Skeletal muscle satellite cell (primary cell): Measurements from ENCODE around the gene BRIX1. TPM values are rescaled to one million over a fixed set of nuclear protein-coding genes. Genes with fewer than 3 reads are reported as not detected.
A peak's percentile ranks its signal among the peaks of the same experiment; 100 is the strongest.

Experiments
- H3K27me3 ChIP-seq: 2 replicates; pipeline ENCODE4 v1.7.0; 2013; ENCODE audit warnings: low read length; ENCODE audit not compliant: control insufficient read depth, insufficient read depth
- H3K36me3 ChIP-seq: 2 replicates; pipeline ENCODE4 v1.7.0; 2013; ENCODE audit warnings: mild to moderate bottlenecking, control low read depth, low read length; ENCODE audit not compliant: insufficient read depth
- H3K4me1 ChIP-seq: 2 replicates; pipeline ENCODE4 v1.7.0; 2013; ENCODE audit warnings: low read length; ENCODE audit not compliant: control insufficient read depth, insufficient read depth
- H3K4me2 ChIP-seq: 2 replicates; pipeline ENCODE4 v1.7.0; 2013; ENCODE audit warnings: mild to moderate bottlenecking, low read length
- H3K4me3 ChIP-seq: 2 replicates; pipeline ENCODE4 v1.7.0; 2013; ENCODE audit warnings: low read length
- H3K9ac ChIP-seq: 2 replicates; pipeline ENCODE4 v1.7.0; 2013; ENCODE audit warnings: mild to moderate bottlenecking, low read depth, low read length, moderate library complexity
- H3K9me3 ChIP-seq: replicated peaks from 2 replicates; pipeline ENCODE4 v1.7.0; 2013; ENCODE audit warnings: mild to moderate bottlenecking, control low read depth, low read length
- total RNA-seq: library from RNA; depleted of rRNA; stranded (reverse); fragments of >200 nt; gene quantifications from 2 replicates; pipeline ENCODE4 v1.2.3, GENCODE V29; 2012; rRNA removed

BRIX1 gene
- total RNA-seq = 42.4 and 52.5 TPM in 2 replicates

- peaks cover 28% of the 10 kb centered on the region for H3K4me1 ChIP-seq
- no peaks in the 10 kb centered on the region for H3K27me3 ChIP-seq
- no peaks in the 10 kb centered on the region for H3K9me3 ChIP-seq
- H3K4me2 ChIP-seq = peak within 1 kb of the TSS; percentile 92
- peaks cover 22% of the 10 kb centered on the region for H3K36me3 ChIP-seq
- H3K4me3 ChIP-seq = peak within 1 kb of the TSS; percentile 97
- peak within 1 kb of the TSS; percentile 93 for H3K9ac ChIP-seq
These were observed at the start of gene BRIX1, which contains the start of gene RAD1 for GRCh38 chr5:34915139-34915855. Gene BRIX1, plus strand, starts transcription at chr5:34915711. Its CDS starts 28 bp downstream, at chr5:34915739. Gene RAD1, minus strand, starts transcription at chr5:34915504. Its CDS starts 612 bp downstream, at chr5:34914892.

- H3K4me1 ChIP-seq = no peaks in the 10 kb centered on the region
- H3K27me3 ChIP-seq = no peaks in the 10 kb centered on the region
- H3K36me3 ChIP-seq = no peaks in the 10 kb centered on the region
- no peak overlapping the region for H3K4me3 ChIP-seq
- no peaks in the 10 kb centered on the region for H3K9me3 ChIP-seq
- no peak overlapping the region for H3K9ac ChIP-seq
- H3K4me2 ChIP-seq = no peak overlapping the region
These were observed 48.5 kb upstream of the BRIX1 start for GRCh38 chr5:34866989-34867471.

GRCh38 chr5:34867660-34868059 is 47.9 kb upstream of the BRIX1 start:
- no peak overlapping the region for H3K9ac ChIP-seq
- H3K4me3 ChIP-seq = no peak overlapping the region

GRCh38 chr5:34868791-34869190 is 46.7 kb upstream of the BRIX1 start:
- Histone ChIP-seq H3K4me2 (no peak overlapping the region), H3K9me3 (no peaks in the 10 kb centered on the region), H3K9ac (no peak overlapping the region), H3K36me3 (no peaks in the 10 kb centered on the region), H3K4me3 (no peak overlapping the region), H3K27me3 (no peaks in the 10 kb centered on the region), H3K4me1 (no peaks in the 10 kb centered on the region)

More at GRCh38 chr5:34867660-34868059, 47.9 kb upstream of the BRIX1 start:
- no peaks in the 10 kb centered on the region for H3K27me3 ChIP-seq
- no peaks in the 10 kb centered on the region for H3K4me1 ChIP-seq
- no peaks in the 10 kb centered on the region for H3K36me3 ChIP-seq
- H3K4me2 ChIP-seq = no peak overlapping the region
- no peaks in the 10 kb centered on the region for H3K9me3 ChIP-seq

- H3K27me3 ChIP-seq = no peaks in the 10 kb centered on the region
- no peaks in the 10 kb centered on the region for H3K4me1 ChIP-seq
- no peak overlapping the region for H3K4me2 ChIP-seq
- no peaks in the 10 kb centered on the region for H3K36me3 ChIP-seq
- H3K9ac ChIP-seq = no peak overlapping the region
- no peak overlapping the region for H3K4me3 ChIP-seq
- no peaks in the 10 kb centered on the region for H3K9me3 ChIP-seq
These were observed 46.3 kb upstream of the BRIX1 start for GRCh38 chr5:34869256-34869655.

GRCh38 chr5:34870382-34870781 is 45.1 kb upstream of the BRIX1 start:
- Histone ChIP-seq H3K36me3 (no peaks in the 10 kb centered on the region), H3K9me3 (no peaks in the 10 kb centered on the region), H3K9ac (no peak overlapping the region), H3K4me1 (no peaks in the 10 kb centered on the region), H3K4me2 (no peak overlapping the region), H3K27me3 (no peaks in the 10 kb centered on the region), H3K4me3 (no peak overlapping the region)

- Histone ChIP-seq H3K4me1 (no peaks in the 10 kb centered on the region), H3K9ac (no peak overlapping the region), H3K9me3 (peaks cover 2% of the 10 kb centered on the region), H3K4me2 (no peak overlapping the region), H3K36me3 (no peaks in the 10 kb centered on the region), H3K4me3 (no peak overlapping the region), H3K27me3 (no peaks in the 10 kb centered on the region)
These were observed 39.2 kb upstream of the BRIX1 start for GRCh38 chr5:34876275-34876674.

- no peaks in the 10 kb centered on the region for H3K36me3 ChIP-seq
- H3K9ac ChIP-seq = no peak overlapping the region
- no peak overlapping the region for H3K4me2 ChIP-seq
- no peaks in the 10 kb centered on the region for H3K27me3 ChIP-seq
- H3K4me3 ChIP-seq = no peak overlapping the region
- peaks cover 2% of the 10 kb centered on the region for H3K9me3 ChIP-seq
- no peaks in the 10 kb centered on the region for H3K4me1 ChIP-seq
These were observed 34.3 kb upstream of the BRIX1 start for GRCh38 chr5:34881246-34881645.

GRCh38 chr5:34886392-34887119 is 29.0 kb upstream of the BRIX1 start:
- Histone ChIP-seq H3K9ac (no peak overlapping the region), H3K9me3 (no peaks in the 10 kb centered on the region), H3K4me1 (no peaks in the 10 kb centered on the region), H3K4me2 (no peak overlapping the region), H3K4me3 (no peak overlapping the region), H3K27me3 (no peaks in the 10 kb centered on the region), H3K36me3 (no peaks in the 10 kb centered on the region)

- no peaks in the 10 kb centered on the region for H3K36me3 ChIP-seq
- H3K27me3 ChIP-seq = no peaks in the 10 kb centered on the region
- H3K4me3 ChIP-seq = no peak overlapping the region
- H3K4me1 ChIP-seq = no peaks in the 10 kb centered on the region
- no peaks in the 10 kb centered on the region for H3K9me3 ChIP-seq
- H3K4me2 ChIP-seq = no peak overlapping the region
- H3K9ac ChIP-seq = no peak overlapping the region
These were observed 26.1 kb upstream of the BRIX1 start for GRCh38 chr5:34889394-34889793.

GRCh38 chr5:34891981-34892380 is 23.5 kb upstream of the BRIX1 start:
- Histone ChIP-seq H3K4me2 (no peak overlapping the region), H3K36me3 (no peaks in the 10 kb centered on the region), H3K9me3 (no peaks in the 10 kb centered on the region), H3K27me3 (no peaks in the 10 kb centered on the region), H3K9ac (no peak overlapping the region), H3K4me3 (no peak overlapping the region), H3K4me1 (no peaks in the 10 kb centered on the region)
